Choroid plexus epithelial cell (primary cell): ENCODE measurements around the gene LRRC75A.

Source experiments
- DNase-seq: peaks from one replicate; pipeline ENCODE4 v3.0.0-alpha.2; 2010; ENCODE audit warnings: low read depth
- H3K4me3 ChIP-seq: 2 replicates; pipeline ENCODE4 v1.5.1; 2011; ENCODE audit warnings: low read depth, mild to moderate bottlenecking, control low read depth, low read length, moderate library complexity
- TF ChIP-seq, protein P1 (sequence below): conservative IDR thresholded peaks from 2 replicates; pipeline ENCODE4 v1.5.1; 2011; ENCODE audit warnings: low read depth, mild to moderate bottlenecking, control low read depth, inconsistent platforms, low read length, moderate library complexity

LRRC75A gene

DNA sequence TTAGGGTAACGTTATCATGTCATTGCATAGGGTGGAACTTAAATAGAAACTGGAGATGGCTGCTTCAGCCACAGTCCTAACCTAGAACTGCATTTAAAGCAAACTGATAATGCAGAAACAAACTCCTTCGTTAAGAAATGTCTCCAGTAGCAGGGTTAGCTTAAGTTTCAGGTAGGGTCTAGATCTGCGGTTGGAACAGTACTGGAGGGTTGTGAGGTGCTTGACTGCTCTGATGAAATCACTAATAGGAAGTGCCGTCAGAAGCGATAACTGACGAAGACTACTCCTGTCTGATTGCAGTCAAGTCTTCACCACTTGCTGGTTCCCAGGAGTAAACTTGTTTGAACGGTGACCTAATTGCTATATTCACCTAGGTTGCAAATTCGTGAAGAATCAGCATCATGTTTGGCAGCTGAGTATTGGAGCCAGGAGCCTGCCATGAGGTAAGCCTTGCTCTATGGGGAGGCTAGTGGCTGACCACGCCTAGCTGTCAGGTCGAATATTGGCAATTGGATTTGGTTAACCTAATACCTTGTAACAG, 52.1 kb downstream of the LRRC75A start:
- H3K4me3 ChIP-seq = peak overlapping the region; percentile 86
- TF ChIP-seq, protein P1, sequence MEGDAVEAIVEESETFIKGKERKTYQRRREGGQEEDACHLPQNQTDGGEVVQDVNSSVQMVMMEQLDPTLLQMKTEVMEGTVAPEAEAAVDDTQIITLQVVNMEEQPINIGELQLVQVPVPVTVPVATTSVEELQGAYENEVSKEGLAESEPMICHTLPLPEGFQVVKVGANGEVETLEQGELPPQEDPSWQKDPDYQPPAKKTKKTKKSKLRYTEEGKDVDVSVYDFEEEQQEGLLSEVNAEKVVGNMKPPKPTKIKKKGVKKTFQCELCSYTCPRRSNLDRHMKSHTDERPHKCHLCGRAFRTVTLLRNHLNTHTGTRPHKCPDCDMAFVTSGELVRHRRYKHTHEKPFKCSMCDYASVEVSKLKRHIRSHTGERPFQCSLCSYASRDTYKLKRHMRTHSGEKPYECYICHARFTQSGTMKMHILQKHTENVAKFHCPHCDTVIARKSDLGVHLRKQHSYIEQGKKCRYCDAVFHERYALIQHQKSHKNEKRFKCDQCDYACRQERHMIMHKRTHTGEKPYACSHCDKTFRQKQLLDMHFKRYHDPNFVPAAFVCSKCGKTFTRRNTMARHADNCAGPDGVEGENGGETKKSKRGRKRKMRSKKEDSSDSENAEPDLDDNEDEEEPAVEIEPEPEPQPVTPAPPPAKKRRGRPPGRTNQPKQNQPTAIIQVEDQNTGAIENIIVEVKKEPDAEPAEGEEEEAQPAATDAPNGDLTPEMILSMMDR = no peak
- DNase-seq = peak; percentile 48

DNA sequence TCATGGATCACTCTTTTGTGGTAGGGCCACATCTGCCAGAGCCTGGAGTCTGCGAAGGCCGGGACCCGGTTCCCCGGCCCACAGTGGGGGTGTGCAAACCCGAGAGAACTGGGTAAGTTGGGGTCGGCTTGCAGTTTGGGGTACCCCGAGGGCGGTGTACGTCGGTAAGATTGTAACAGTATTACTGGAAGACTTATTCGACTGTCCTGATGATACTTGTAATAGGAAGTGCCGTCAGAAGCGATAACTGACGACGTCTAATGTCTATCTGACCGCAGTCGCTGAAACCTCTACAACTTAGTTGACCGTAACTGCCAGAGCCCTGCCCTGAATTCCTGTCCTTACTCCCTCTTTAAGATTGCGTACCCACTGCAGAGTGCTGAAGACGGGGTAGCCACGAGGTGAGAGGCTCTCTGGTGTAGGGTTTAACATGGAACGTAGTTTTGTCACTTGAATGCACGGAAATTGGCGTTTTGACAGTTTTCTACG, 52.6 kb downstream of the LRRC75A start:
- H3K4me3 ChIP-seq = peak overlapping the region; percentile 86
- peak; percentile 47 for DNase-seq
- TF ChIP-seq, protein P1 = no peak

DNA sequence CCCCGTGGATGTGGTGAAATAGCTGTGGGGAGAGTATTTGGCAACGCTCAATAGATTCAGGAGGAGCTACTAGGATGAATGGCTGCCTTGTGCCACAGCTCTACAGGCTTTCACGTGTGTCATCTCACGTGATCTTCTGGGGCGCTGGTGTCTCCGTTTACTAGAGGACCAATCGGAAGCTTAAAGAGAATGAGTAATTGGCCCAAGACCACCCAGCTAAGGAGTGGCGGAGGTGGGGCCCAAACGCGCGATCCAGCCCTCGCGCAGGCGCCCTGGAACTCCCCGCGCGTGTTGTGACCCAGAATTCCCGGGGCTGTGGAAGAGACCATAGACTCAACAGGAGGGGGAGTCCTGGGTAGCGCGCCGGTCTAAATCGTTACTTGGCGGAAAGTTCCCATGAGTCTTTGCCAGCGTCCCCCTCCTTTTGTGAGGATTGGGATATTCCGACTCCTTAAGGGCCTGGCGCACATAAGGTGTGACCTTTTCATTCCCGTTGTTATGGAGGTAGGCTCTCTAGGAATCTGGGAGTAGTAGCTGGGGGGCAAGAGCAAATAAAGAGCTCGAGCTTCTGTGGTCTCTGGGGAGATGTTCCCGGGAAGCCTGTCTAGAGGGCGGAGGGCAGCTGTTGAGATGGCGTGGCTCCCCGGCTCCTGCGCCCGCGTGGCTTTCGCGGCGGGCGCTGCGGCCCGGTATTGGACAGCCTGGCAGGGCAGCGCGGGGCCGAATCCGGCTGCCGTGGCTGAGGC, 53.3 kb downstream of the LRRC75A start:
- DNase-seq = peak; percentile 100
- TF ChIP-seq, protein P1 = peak; percentile 2
- H3K4me3 ChIP-seq = peak overlapping the region; percentile 86

DNA sequence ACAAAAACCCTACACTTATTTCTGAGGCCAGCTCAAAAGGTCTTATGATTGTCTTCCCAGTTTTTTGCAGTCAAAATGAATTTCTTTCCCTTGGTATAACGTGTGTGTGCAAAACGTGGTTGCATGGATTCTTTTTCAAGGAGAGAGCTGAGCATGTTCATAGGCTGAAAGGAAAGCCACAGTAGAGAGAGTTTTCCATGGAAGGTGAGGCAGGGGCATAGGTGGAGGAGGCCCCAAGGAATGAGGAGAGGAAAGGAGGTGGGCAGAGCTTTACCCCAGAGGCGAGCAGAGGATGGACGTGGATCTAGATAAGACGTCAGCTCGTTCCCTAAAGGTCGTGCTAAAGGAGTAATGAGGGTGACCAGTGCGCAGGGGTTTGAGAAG, 53.8 kb downstream of the LRRC75A start:
- no peak for DNase-seq
- peak overlapping the region; percentile 56 for H3K4me3 ChIP-seq
- TF ChIP-seq, protein P1 = no peak

DNA sequence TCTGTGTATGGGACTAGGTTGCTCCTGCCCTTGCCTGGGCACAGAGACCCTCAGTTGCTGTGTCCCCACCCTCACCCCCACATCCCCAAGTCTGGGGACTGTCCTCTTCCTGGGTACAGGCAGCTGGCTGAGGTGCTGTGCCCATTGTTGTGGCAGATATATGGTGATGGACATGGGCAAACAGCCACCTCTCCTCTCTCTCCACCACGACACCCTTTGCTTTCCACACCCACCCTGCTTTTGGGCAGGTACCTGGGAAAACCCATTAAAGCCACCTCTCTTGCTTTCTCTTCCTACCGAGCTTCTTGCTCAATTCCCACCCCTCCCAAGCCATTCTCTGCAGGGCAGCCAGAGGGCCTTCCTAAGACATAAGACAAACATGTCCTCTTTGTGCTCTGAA, 54.9 kb downstream of the LRRC75A start:
- TF ChIP-seq, protein P1 = no peak
- no peak for DNase-seq
- H3K4me3 ChIP-seq = no peak overlapping the region

DNA sequence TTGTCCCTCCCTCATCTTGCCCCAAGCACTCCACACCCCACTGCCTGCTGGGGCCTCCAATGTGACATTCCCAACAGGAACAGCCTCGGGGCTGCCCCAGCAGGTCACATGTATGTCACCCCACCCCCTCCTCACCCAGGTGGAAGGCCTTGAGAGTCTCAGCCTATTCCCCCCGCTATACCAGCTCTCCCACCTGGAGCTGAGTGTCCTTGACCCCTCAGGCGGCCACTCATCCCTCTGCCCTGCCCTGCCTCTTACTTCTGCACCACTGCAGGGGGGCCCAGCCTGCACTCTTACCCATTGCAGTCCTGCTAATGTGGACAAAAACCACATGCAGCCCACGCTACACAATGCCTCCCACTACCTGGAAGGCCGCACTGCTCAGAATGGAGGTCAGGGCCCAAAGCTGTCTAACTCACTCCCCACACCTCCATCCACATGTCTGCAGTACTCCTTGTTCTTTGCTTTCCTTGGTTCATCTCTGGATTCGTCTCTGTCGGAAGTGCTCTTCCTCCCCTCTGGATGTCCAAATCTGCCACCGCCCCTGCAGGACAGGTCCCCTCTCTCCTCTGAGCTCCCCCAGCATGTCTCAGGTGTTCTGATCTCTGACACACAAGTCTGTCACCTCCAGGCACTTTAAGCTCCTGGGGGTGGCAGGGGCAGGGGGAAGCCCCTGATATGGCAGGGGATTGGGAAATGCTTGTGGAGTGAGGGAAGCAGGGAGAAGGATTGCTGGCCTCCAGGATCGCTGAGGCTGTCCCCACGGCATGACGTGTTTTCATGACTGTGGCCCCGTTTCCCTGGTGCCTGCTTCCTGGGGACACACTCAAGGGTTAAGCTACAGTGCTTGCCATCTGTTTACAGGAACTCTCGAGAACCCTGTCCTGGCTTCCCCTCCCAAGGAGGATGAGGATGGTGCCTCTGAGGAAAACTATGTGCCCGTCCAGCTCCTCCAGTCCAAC, 55.8 kb downstream of the LRRC75A start:
- no peak for DNase-seq
- H3K4me3 ChIP-seq = no peak overlapping the region

More for the DNA sequence above, 55.8 kb downstream of the LRRC75A start:
- TF ChIP-seq, protein P1 = no peak
